ENCODE measurements around the gene SATL1.

- TF ChIP-seq EP300 (IDR thresholded peaks at IDR 0.05; ENCODE audit: low read depth) = no peak
- no peak for TF ChIP-seq CTCF (IDR thresholded peaks at IDR 0.05)
Observed at GRCh38 chrX:85139422-85139821, 104.2 kb downstream of the SATL1 start.
